ENCODE data around the gene LAD1.

LAD1 gene

DNA sequence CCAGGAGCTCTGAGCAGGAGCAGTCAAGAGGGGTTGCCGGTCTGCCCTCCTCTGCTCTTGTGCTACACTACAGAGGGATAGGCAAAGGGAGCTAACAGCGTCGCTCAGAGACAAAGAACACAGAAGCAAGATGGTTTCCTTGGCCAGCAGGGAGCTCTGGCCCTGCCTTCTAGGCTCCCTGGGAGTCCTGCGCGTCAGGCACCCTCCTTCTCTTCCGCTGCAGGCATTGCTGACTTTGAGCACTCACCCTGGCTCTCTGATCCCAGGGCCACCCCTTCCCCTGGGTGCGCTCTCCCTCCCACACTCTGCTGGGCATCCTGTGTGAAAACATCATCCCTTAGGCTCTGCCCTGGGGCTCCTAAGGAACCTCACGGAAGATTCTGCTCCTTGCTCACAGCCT, 21.9 kb upstream of the LAD1 start:
- H3K27ac ChIP-seq = no peak overlapping the region
- ChIA-PET CTCF (interaction anchor here (0.7 to 1.3 kb wide), 3 partner anchors 10 to 174 kb away, joined by 3 to 8 read pairs (median 4); no protein-coding TSS in a partner anchor), POLR2A (ENCODE audit: low non-redundant PET) (no interaction called here)
- TF ChIP-seq, protein P1, sequence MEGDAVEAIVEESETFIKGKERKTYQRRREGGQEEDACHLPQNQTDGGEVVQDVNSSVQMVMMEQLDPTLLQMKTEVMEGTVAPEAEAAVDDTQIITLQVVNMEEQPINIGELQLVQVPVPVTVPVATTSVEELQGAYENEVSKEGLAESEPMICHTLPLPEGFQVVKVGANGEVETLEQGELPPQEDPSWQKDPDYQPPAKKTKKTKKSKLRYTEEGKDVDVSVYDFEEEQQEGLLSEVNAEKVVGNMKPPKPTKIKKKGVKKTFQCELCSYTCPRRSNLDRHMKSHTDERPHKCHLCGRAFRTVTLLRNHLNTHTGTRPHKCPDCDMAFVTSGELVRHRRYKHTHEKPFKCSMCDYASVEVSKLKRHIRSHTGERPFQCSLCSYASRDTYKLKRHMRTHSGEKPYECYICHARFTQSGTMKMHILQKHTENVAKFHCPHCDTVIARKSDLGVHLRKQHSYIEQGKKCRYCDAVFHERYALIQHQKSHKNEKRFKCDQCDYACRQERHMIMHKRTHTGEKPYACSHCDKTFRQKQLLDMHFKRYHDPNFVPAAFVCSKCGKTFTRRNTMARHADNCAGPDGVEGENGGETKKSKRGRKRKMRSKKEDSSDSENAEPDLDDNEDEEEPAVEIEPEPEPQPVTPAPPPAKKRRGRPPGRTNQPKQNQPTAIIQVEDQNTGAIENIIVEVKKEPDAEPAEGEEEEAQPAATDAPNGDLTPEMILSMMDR (conservative IDR thresholded peaks at IDR 0.05; ENCODE audit: low read depth) = no peak
- DNase-seq (ENCODE audit: low spot score) = no peak

DNA sequence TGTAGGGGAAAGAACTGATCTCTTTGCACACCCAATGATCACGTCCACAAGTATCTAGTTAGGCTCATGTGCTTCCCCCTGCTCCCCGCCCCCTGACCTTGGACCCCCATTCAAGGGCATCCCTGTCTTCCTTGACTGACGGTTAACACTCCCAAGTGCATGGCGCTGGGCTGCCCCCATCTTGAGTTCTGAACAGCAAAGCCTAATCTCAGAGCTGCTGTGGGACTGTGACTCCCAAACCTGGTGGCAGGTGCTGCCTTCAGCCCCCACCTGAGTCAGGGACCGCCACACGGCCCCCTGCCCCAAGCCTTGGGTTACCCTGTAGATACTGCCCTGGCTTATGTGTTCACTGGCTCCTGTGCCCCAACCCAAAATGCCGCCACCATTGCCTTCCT, 21.5 kb upstream of the LAD1 start:
- no peak for DNase-seq (ENCODE audit: low spot score)
- ChIA-PET POLR2A (ENCODE audit: low non-redundant PET) (no interaction called here), CTCF (interaction anchor here (0.9 to 1.3 kb wide), 2 partner anchors 10 to 74 kb away, joined by 3 to 8 read pairs; no protein-coding TSS in a partner anchor)
- H3K27ac ChIP-seq = no peak overlapping the region
- TF ChIP-seq, protein P1 (conservative IDR thresholded peaks at IDR 0.05; ENCODE audit: low read depth) = no peak

DNA sequence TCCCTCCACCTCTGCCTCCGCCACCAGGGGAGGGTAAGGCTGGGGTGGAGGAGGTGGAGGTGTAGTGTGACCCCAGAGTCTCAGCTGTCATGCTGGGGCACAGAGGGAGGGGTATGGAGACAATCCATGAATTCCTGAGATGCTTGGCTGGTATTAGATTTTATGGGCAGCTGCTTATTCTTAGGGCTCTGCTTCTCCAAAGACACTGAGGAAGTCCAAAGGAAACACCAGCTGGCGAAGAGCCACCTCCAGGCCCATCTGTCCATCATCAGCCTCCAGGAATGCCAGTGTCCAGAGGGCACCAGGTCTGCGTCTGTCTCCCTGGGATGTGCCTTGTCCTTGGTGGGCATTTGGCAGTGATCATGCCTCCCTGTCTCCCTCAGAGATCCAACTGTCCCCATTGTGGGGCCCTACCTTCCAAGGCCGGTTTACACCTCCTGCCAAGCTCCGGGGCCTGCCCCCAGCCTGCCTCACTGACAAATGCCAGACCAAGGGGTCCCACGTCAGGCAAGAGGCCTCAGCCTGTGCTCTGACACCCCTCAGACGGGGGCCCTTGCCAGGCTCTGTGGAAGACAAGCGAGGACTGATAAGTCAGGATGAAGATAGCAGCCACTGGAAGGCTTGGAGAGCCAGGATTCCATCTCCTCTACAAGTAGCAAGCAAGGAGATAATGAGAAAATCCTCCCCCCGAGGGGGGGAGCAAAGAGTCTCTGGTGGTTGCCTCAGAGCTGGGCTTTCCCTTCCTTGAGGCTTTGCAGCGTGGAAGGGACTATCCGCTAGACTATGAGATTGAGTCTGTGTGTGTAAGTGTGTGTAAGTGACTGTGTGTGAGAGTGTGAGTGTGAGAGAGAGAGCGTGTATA, 20.9 kb upstream of the LAD1 start:
- TF ChIP-seq, protein P1 (conservative IDR thresholded peaks at IDR 0.05; ENCODE audit: low read depth) = no peak
- no peak overlapping the region for H3K27ac ChIP-seq
- CTCF ChIA-PET = interaction anchor here (0.6 to 1.5 kb wide), 4 partner anchors 9 to 25 kb away, joined by 3 to 8 read pairs (median 6); no protein-coding TSS in a partner anchor

DNA sequence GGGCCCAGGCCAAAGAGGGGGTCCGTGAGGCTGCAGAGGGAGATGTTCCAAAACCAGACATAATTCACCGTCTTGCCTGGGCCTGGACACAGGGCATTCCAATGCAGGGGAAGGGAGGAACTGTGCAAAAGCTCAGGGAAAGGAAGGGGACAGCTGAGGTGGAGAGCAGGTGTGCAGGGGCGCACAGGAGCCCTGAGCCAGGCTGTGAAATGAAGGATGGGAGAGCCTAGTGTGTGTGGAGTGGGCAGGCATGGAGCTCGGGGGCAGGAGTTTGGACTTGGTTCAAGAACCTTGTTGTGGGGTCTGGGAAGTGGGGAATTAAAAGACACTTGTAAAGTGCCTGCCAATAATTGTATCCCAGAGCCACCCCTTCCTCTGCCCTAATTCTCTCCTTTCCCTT, 20.1 kb upstream of the LAD1 start:
- DNase-seq (ENCODE audit: low spot score) = no peak
- ChIA-PET POLR2A (ENCODE audit: low non-redundant PET) (interaction anchor here (0.6 kb wide), 1 partner anchor 8 kb away, joined by 4 read pairs; no protein-coding TSS in a partner anchor), CTCF (interaction anchor here (0.8 to 1.5 kb wide), 2 partner anchors 16 to 22 kb away, joined by 4 to 7 read pairs; no protein-coding TSS in a partner anchor)
- no peak overlapping the region for H3K27ac ChIP-seq
- TF ChIP-seq, protein P1 (conservative IDR thresholded peaks at IDR 0.05; ENCODE audit: low read depth) = no peak

More for the DNA sequence above, 20.9 kb upstream of the LAD1 start:
- DNase-seq (ENCODE audit: low spot score) = no peak
- POLR2A ChIA-PET (ENCODE audit: low non-redundant PET) = no interaction called here

DNA sequence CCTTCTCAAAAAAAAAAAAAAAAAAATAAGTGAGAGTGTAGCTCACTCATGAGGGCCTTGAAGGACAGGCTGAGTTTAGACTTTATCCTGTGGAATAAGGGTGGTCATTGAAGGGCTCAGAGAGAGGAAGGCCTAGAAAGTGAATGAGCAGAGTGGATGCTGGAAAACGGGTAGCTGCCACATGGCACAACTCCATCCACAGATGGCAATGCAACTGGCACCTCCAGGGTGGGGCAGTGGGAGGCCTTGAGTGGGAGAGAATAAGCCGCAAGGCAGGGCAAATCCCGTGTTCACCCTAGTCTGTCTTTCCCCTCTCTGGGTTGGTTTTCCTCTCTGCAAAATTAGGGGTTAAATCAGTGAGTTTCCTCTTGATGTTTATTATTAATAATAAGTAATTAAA, 19.3 kb upstream of the LAD1 start:
- TF ChIP-seq, protein P1 (conservative IDR thresholded peaks at IDR 0.05; ENCODE audit: low read depth) = no peak
- ChIA-PET POLR2A (ENCODE audit: low non-redundant PET) (interaction anchor here (0.6 kb wide), 1 partner anchor 771 kb away, joined by 3 read pairs; no protein-coding TSS in a partner anchor), CTCF (interaction anchor here (0.6 to 1.7 kb wide), 3 partner anchors 10 to 72 kb away, joined by 3 to 8 read pairs (median 4); no protein-coding TSS in a partner anchor)
- no peak overlapping the region for H3K27ac ChIP-seq
- no peak for DNase-seq (ENCODE audit: low spot score)

DNA sequence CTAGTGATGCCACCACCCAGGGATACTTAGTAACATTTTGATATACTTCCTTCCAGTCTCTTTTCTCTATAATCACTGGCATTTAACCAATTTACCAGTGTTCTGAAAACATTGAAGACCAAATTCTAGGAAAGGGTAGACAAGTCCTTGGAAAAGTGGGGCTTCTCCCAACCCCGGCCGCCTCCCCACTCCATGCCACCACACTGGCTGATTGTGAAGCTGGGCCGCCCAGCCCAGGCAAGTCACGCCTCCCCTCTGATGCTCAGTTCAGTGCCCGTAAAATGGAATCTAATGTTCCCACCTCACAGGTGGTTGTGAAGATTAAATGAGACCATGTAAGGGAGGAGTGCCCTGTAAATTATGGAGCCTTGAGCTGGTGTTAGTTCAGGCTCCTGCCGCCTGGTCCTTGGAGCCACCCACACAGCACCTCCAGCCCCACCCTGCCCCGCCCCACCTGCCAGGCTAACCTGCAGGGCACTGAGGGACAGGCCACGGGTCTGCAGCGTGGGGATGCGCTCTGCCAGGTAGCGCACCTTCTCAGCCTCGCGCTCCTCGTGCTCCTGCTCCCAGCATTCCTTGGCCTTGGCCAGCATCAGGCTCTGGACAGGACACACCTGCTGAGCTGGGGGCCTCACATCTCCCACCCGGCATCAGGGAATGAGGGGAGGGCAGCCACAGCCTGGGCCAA, 15.1 kb upstream of the LAD1 start:
- ChIA-PET POLR2A (ENCODE audit: low non-redundant PET) (no interaction called here), CTCF (interaction anchor here (1.4 kb wide), 1 partner anchor 21 kb away, joined by 8 read pairs; no protein-coding TSS in a partner anchor)
- no peak for DNase-seq (ENCODE audit: low spot score)
- TF ChIP-seq, protein P1 (conservative IDR thresholded peaks at IDR 0.05; ENCODE audit: low read depth) = no peak
- no peak overlapping the region for H3K27ac ChIP-seq
